ENCODE measurements around the gene ST8SIA1. TPM values are rescaled to one million over a fixed set of nuclear protein-coding genes. Genes with fewer than 3 reads are reported as not detected.

Gene ST8SIA1
- total RNA-seq, 1 experiment from 2014 or later, result not detected

DNA sequence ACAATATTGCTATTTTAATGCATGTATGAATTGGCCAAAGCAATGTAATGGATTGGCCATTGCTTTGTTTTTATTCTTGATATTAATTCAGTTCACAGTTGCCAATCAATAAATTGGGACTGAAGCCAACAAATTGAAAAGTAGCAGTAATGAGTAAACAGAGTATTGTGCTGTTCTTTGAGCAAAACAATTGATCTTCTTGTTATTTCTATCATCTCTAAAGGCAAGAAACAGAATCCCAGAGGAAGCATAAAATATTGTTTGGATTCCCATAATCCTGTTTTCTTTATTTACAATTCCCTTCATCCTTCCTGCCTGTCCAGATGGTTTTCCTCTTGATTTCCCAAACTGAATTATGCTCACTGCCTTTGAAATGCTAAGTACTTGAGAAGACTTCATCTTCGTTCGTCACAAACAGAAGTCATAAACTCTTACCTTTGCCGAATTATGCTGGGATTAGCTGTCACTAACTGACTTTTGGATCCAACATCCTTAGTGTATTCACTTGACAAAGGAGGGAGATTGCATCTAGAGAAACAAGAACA is 85.9 kb downstream of the ST8SIA1 start:
- Histone ChIP-seq H3K23ac (ENCODE audit: insufficient read length, low read depth, low read length) (no peak overlapping the region), H4K5ac (ENCODE audit: insufficient read length, low read depth, low read length) (no peak overlapping the region), H3K9me3 (ENCODE audit: control insufficient read depth, low read depth, low read length) (no peaks in the 10 kb centered on the region), H3K56ac (ENCODE audit: insufficient read length, low read depth, low read length) (no peak overlapping the region), H4K20me1 (ENCODE audit: control insufficient read depth, insufficient read depth, insufficient read length) (no peaks in the 10 kb centered on the region), H3K79me2 (ENCODE audit: insufficient read depth, low read length) (no peaks in the 10 kb centered on the region), H2BK5ac (ENCODE audit: insufficient read length, low read length) (no peak overlapping the region), H2BK12ac (ENCODE audit: insufficient read length, low read depth, low read length) (no peak overlapping the region), H3K4me1 (ENCODE audit: insufficient read depth, low read length) (no peaks in the 10 kb centered on the region; the same call in 1 of the 2 replicates), H3K27ac (ENCODE audit: insufficient read length, low read depth, low read length) (no peak overlapping the region), H2AFZ (ENCODE audit: low read length) (no peak overlapping the region), H3K23me2 (ENCODE audit: insufficient read length, low read depth, low read length, poor library complexity, severe bottlenecking) (no peaks in the 10 kb centered on the region), H4K91ac (ENCODE audit: insufficient read length, low read depth, low read length) (no peak overlapping the region), H2AK5ac (ENCODE audit: insufficient read length, low read length) (no peak overlapping the region), H3K9ac (ENCODE audit: extremely low read depth, insufficient read length, low read length) (no peak overlapping the region), H3K18ac (ENCODE audit: insufficient read length, low read depth, low read length) (no peak overlapping the region), H3K4me2 (ENCODE audit: insufficient read depth, insufficient read length, low read length) (no peak overlapping the region), H3K14ac (ENCODE audit: insufficient read depth, low read length) (no peak overlapping the region), H2BK120ac (ENCODE audit: low read depth, low read length, poor library complexity, severe bottlenecking) (no peak overlapping the region), H3K4ac (ENCODE audit: low read depth, low read length) (no peak overlapping the region), H3K79me1 (ENCODE audit: insufficient read depth, low read depth, low read length, poor library complexity, severe bottlenecking) (no peaks in the 10 kb centered on the region), H4K8ac (replicated peaks; ENCODE audit: insufficient read length, low read depth, low read length) (no peak overlapping the region), H3K27me3 (ENCODE audit: insufficient read depth, low read length) (no peaks in the 10 kb centered on the region; the same call in 1 of the 2 replicates), H2BK15ac (ENCODE audit: low read depth, low read length) (no peak overlapping the region), H2BK20ac (ENCODE audit: low read depth, low read length, poor library complexity, severe bottlenecking) (no peak overlapping the region), H3T11ph (ENCODE audit: low read length) (no peak overlapping the region)
- Mint-ChIP-seq H3K4me1 (peaks cover 4 to 18% of the 10 kb centered on the region in 2 experiments), H3K9me3 (no peaks in the 10 kb centered on the region), H3K27ac (no peak overlapping the region), H3K4me3 (no peak overlapping the region), H3K36me3 (ENCODE audit: insufficient read depth in 1 of 3, low read depth in 3 of 3) (no peaks in the 10 kb centered on the region), H3K27me3 (ENCODE audit: low read depth) (no peaks in the 10 kb centered on the region)
- DNase-seq, result no peak
- no CpG with 5 or more reads among the region's 3 CpGs for WGBS (ENCODE audit: extremely low coverage, insufficient read length, low lambda C conversion rate)
- TF ChIP-seq, protein P1, sequence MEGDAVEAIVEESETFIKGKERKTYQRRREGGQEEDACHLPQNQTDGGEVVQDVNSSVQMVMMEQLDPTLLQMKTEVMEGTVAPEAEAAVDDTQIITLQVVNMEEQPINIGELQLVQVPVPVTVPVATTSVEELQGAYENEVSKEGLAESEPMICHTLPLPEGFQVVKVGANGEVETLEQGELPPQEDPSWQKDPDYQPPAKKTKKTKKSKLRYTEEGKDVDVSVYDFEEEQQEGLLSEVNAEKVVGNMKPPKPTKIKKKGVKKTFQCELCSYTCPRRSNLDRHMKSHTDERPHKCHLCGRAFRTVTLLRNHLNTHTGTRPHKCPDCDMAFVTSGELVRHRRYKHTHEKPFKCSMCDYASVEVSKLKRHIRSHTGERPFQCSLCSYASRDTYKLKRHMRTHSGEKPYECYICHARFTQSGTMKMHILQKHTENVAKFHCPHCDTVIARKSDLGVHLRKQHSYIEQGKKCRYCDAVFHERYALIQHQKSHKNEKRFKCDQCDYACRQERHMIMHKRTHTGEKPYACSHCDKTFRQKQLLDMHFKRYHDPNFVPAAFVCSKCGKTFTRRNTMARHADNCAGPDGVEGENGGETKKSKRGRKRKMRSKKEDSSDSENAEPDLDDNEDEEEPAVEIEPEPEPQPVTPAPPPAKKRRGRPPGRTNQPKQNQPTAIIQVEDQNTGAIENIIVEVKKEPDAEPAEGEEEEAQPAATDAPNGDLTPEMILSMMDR (conservative IDR thresholded peaks at IDR 0.05), result no peak
